ENCODE data around the gene FBXW2. TPM values are rescaled to one million over a fixed set of nuclear protein-coding genes. Genes with fewer than 3 reads are reported as not detected.

FBXW2 gene
- total RNA-seq, 1 experiment from 2014 or later, result 62.1 TPM

DNA sequence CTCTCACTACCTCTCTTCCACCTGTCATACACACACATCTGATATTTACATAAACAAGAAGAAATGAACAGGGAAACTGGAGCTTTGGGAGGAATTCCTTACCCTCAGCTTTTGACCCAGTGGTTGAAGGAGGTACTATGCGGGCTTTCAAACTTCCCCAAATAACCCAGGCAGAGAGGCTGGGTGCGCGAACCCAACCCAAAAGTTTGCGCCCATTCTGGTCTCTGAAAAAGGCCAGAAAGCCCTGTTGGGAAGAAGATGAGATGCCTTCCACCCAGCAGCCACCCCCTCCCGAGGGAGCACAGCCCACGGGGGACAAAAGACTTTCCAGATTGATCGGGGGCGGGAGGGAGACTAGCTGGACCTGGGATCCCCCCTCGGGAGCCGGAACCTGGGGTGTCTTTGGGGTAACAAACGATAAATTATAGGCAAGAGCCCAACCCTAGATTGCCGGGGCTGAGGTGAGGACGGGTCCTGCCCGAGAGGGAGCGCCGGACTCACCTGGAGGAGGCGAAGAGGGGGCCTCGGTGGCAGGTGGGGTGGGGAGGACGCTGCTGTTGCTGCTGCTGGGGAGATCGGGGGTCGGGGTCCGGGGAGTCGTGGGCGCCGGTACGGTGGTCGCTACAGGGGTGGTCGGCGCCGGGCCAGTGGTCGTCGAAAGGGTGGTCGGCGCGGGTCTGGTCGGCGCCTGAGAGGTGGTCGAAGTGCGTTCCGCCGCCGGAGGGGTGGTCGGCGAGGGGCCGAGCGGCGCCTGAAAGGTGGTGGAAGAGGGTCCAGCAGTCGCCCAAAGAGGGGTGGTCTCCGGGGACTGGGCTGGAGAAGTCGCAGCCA, 79.7 kb downstream of the FBXW2 start:
- no peak overlapping the region for H3K27ac ChIP-seq (ENCODE audit: insufficient read length, low read depth, low read length)
- H4K5ac ChIP-seq (ENCODE audit: insufficient read length, low read depth, low read length), result no peak overlapping the region
- no peak overlapping the region for H3K23ac ChIP-seq (ENCODE audit: insufficient read length, low read depth, low read length)
- no peak overlapping the region for H3K18ac ChIP-seq (ENCODE audit: insufficient read length, low read depth, low read length)
- peak; percentile 38 for DNase-seq
- Mint-ChIP-seq H3K36me3 (ENCODE audit: insufficient read depth in 1 of 3, low read depth in 3 of 3) (no peaks in the 10 kb centered on the region), H3K4me1 (peaks cover 14 to 28% of the 10 kb centered on the region in 2 experiments), H3K4me3 (peak overlapping the region; percentile 74 to 88), H3K9me3 (no peaks in the 10 kb centered on the region), H3K27me3 (ENCODE audit: low read depth) (peaks cover 38% of the 10 kb centered on the region), H3K27ac (no peak overlapping the region)
- no peaks in the 10 kb centered on the region for H3K79me1 ChIP-seq (ENCODE audit: insufficient read depth, low read depth, low read length, poor library complexity, severe bottlenecking)
- no peaks in the 10 kb centered on the region for H4K20me1 ChIP-seq (ENCODE audit: control insufficient read depth, insufficient read depth, insufficient read length)
- H3T11ph ChIP-seq (ENCODE audit: low read length), result no peak overlapping the region
- H2BK15ac ChIP-seq (ENCODE audit: low read depth, low read length), result no peak overlapping the region
- no peaks in the 10 kb centered on the region for H3K79me2 ChIP-seq (ENCODE audit: insufficient read depth, low read length)
- H3K14ac ChIP-seq (ENCODE audit: insufficient read depth, low read length), result no peak overlapping the region
- H3K27me3 ChIP-seq (ENCODE audit: insufficient read depth, low read length), result peaks cover 13% of the 10 kb centered on the region; the same call in 1 of the 2 replicates
- no peak overlapping the region for H4K8ac ChIP-seq (replicated peaks; ENCODE audit: insufficient read length, low read depth, low read length)
- H2BK120ac ChIP-seq (ENCODE audit: low read depth, low read length, poor library complexity, severe bottlenecking), result no peak overlapping the region
- WGBS (ENCODE audit: extremely low coverage, insufficient read length, low lambda C conversion rate), result no CpG with 5 or more reads among the region's 50 CpGs
- H2AK5ac ChIP-seq (ENCODE audit: insufficient read length, low read length), result no peak overlapping the region
- H3K56ac ChIP-seq (ENCODE audit: insufficient read length, low read depth, low read length), result no peak overlapping the region
- peaks cover 10% of the 10 kb centered on the region for H3K23me2 ChIP-seq (ENCODE audit: insufficient read length, low read depth, low read length, poor library complexity, severe bottlenecking)
- no peak overlapping the region for H2BK5ac ChIP-seq (ENCODE audit: insufficient read length, low read length)
- H2AFZ ChIP-seq (ENCODE audit: low read length), result no peak overlapping the region
- no peak overlapping the region for H2BK12ac ChIP-seq (ENCODE audit: insufficient read length, low read depth, low read length)
- H3K4me1 ChIP-seq (ENCODE audit: insufficient read depth, low read length), result no peaks in the 10 kb centered on the region
- no peak overlapping the region for H4K91ac ChIP-seq (ENCODE audit: insufficient read length, low read depth, low read length)
- no peak overlapping the region for H3K9ac ChIP-seq (ENCODE audit: extremely low read depth, insufficient read length, low read length)
- peak overlapping the region; percentile 28 for H3K4me2 ChIP-seq (ENCODE audit: insufficient read depth, insufficient read length, low read length)
- TF ChIP-seq, protein P1, sequence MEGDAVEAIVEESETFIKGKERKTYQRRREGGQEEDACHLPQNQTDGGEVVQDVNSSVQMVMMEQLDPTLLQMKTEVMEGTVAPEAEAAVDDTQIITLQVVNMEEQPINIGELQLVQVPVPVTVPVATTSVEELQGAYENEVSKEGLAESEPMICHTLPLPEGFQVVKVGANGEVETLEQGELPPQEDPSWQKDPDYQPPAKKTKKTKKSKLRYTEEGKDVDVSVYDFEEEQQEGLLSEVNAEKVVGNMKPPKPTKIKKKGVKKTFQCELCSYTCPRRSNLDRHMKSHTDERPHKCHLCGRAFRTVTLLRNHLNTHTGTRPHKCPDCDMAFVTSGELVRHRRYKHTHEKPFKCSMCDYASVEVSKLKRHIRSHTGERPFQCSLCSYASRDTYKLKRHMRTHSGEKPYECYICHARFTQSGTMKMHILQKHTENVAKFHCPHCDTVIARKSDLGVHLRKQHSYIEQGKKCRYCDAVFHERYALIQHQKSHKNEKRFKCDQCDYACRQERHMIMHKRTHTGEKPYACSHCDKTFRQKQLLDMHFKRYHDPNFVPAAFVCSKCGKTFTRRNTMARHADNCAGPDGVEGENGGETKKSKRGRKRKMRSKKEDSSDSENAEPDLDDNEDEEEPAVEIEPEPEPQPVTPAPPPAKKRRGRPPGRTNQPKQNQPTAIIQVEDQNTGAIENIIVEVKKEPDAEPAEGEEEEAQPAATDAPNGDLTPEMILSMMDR (conservative IDR thresholded peaks at IDR 0.05), result no peak; the same call in 2 of the 3 replicates
- H3K4ac ChIP-seq (ENCODE audit: low read depth, low read length), result no peak overlapping the region
- H3K9me3 ChIP-seq (ENCODE audit: control insufficient read depth, low read depth, low read length), result no peaks in the 10 kb centered on the region
- H2BK20ac ChIP-seq (ENCODE audit: low read depth, low read length, poor library complexity, severe bottlenecking), result no peak overlapping the region

Data from H9 (cell line).